Dendritic cell treated with granulocyte-macrophage colony-stimulating factor and Interleukin-4, amounts not matched to agents 40 ng/mL and 50 ng/mL, for 4 days (primary cell): ENCODE measurements around the gene IQGAP2.
A peak's percentile ranks its signal among the peaks of the same experiment; 100 is the strongest.

Experiments used
- H3K27ac Mint-ChIP-seq: one replicate; pipeline ENCODE4 v1.8.0; 2022; ENCODE audit warnings: mild to moderate bottlenecking, mixed read lengths
- H3K27me3 Mint-ChIP-seq: one replicate; pipeline ENCODE4 v1.8.0; 2022; ENCODE audit warnings: mild to moderate bottlenecking, mixed read lengths
- H3K36me3 Mint-ChIP-seq: one replicate; pipeline ENCODE4 v1.8.0; 2022; ENCODE audit warnings: low read depth, mixed read lengths
- H3K4me1 Mint-ChIP-seq: one replicate; pipeline ENCODE4 v1.8.0; 2022; ENCODE audit warnings: low read depth, mixed read lengths
- H3K4me3 Mint-ChIP-seq: one replicate; pipeline ENCODE4 v1.8.0; 2022; ENCODE audit warnings: mild to moderate bottlenecking, moderate library complexity, mixed read lengths
- H3K9me3 Mint-ChIP-seq: one replicate; pipeline ENCODE4 v1.8.0; 2022; ENCODE audit warnings: mixed read lengths
- intact Hi-C: fragments of 100-400 bp; cut with micrococcal nuclease; formaldehyde crosslinking; loops from one replicate; pipeline ENCODE4 v1.15.0; 2022

The IQGAP2 gene

DNA sequence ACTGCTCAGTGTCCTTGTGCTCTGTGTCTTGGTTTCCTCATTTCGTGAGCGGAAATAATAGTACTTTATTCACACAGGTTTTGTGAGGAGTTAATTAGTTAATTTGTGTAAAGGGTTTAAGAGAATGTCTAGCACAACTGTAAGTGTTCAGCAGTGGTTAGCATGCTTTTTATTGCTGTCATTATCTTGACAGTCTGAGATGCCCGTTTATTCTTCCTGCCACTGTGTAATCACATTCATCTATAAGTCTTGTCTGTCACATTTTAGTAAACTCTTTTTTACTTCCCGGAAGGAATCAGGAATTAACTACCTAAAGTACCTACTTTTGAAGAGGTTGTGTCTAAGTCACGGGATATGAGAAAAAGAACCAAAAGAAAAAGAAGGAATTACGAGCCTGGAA is 38.0 kb downstream of the IQGAP2 start:
- H3K36me3 Mint-ChIP-seq, result peaks cover 21% of the 10 kb centered on the region
- H3K4me3 Mint-ChIP-seq, result no peak overlapping the region
- peaks cover 13% of the 10 kb centered on the region for H3K4me1 Mint-ChIP-seq

DNA sequence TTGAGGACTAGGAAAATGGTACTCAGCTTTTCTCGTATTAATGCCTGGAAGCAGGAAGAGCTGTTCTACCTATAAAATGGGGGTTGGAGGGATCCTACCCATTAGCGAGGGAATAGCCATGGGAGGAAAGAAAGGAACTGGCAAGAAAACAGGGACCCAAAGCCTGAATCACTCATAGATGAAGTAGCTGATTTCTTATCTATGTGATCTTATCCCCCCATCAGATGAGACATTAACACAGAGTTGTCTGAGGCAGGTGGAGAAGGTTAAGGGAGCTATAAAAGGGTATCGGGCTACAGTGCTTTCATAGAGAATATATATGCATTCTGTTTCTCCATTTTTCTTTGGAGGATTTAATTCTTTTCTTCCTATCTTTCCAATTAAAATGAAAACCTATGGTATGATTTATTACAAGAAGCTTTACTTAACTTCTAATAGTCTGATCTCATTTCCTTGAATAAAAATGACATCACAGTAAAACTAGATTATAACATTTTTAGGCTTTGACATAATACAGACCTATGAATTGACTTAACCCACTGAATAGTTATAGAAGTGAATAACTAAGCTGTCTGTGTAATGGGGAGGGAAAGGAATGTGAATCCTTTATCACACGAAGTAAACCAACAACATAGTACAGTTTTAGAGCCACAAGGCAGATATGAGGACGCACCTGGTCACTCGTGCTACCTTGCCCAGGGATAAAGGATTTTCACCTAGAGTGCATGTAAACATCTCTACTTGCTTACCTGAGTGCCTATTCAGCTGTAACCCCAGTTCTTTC is 39.0 kb downstream of the IQGAP2 start:
- H3K4me1 Mint-ChIP-seq, result peaks cover 13% of the 10 kb centered on the region
- H3K27ac Mint-ChIP-seq, result no peak overlapping the region
- no peaks in the 10 kb centered on the region for H3K27me3 Mint-ChIP-seq
- H3K36me3 Mint-ChIP-seq, result peaks cover 28% of the 10 kb centered on the region
- intact Hi-C loops, result no loop called here
- no peaks in the 10 kb centered on the region for H3K9me3 Mint-ChIP-seq
- H3K4me3 Mint-ChIP-seq, result no peak overlapping the region

More for the DNA sequence above, 38.0 kb downstream of the IQGAP2 start:
- H3K27ac Mint-ChIP-seq, result no peak overlapping the region
- H3K9me3 Mint-ChIP-seq, result peaks cover under 1% of the 10 kb centered on the region
- no peaks in the 10 kb centered on the region for H3K27me3 Mint-ChIP-seq
- intact Hi-C loops, result no loop called here

DNA sequence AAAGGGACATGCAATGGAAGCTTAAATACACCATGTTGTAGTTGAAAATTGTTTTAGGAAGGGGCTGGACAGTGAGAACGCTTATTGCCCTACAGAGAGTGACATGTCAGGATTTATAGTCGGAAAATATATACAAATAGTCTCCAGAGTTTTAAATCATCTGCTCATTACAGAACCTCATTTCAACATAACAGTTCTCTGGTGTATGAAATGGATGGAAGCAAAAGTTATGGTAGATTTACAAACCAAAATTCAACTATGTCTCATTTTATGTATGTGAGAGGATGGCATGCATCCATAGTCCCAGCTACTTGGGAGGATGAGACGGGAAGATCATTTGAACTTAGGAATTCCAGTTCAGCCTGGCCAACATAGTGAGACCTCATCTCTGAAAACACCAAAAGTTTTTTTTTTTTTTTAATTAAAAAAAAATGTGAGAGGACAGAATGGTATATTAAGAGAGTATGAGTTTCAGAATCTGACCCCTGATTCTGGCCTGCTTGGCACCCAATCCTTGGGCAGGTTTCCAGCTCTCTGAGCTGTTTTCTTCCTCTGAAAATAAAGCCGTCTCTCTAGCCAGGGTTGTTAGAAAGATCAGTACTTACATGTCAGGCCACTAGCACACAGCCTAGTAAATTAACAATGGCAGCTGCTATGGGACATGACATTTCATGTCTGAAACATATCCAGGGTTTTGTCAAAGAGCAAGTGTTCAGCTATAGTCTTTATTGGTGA is 40.1 kb downstream of the IQGAP2 start:
- Mint-ChIP-seq H3K27me3 (no peaks in the 10 kb centered on the region), H3K4me3 (no peak overlapping the region), H3K36me3 (peaks cover 39% of the 10 kb centered on the region), H3K9me3 (no peaks in the 10 kb centered on the region), H3K27ac (no peak overlapping the region), H3K4me1 (peaks cover 14% of the 10 kb centered on the region)
- intact Hi-C loops, result no loop called here

- Mint-ChIP-seq H3K4me3 (no peak overlapping the region), H3K9me3 (no peaks in the 10 kb centered on the region), H3K36me3 (peaks cover 46% of the 10 kb centered on the region), H3K27me3 (no peaks in the 10 kb centered on the region), H3K27ac (no peak overlapping the region), H3K4me1 (peaks cover 27% of the 10 kb centered on the region)
- intact Hi-C loops, result no loop called here
These were observed 42.0 kb downstream of the IQGAP2 start for GRCh38 chr5:76445063-76445462.

GRCh38 chr5:76445830-76446229 is 42.7 kb downstream of the IQGAP2 start:
- Mint-ChIP-seq H3K9me3 (no peaks in the 10 kb centered on the region), H3K27me3 (no peaks in the 10 kb centered on the region), H3K36me3 (peaks cover 46% of the 10 kb centered on the region), H3K4me3 (no peak overlapping the region), H3K4me1 (peaks cover 35% of the 10 kb centered on the region), H3K27ac (no peak overlapping the region)
- intact Hi-C loops, result no loop called here

DNA sequence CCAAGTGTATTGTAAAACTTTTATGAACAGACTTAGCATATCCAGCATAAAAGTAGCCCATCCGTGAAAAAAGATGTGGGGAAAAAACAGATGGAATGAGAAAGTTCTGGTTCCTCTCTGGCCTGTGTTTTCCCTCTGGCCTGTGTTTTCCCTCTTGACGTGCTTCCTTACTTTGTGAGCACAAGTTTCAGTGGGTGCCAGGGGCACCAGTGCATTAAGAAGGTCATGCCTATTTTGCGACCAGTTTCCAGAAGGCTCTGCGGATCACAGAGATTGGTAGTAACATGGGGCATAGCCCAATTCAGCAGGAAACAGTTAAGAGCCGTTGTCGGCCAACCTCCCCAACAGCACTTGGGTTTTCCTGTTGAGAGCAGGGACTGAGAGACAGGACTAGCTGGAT is 43.7 kb downstream of the IQGAP2 start:
- peaks cover 46% of the 10 kb centered on the region for H3K36me3 Mint-ChIP-seq
- no peak overlapping the region for H3K27ac Mint-ChIP-seq
- no peak overlapping the region for H3K4me3 Mint-ChIP-seq
- H3K27me3 Mint-ChIP-seq, result no peaks in the 10 kb centered on the region
- intact Hi-C loops, result no loop called here
- no peaks in the 10 kb centered on the region for H3K9me3 Mint-ChIP-seq
- H3K4me1 Mint-ChIP-seq, result peaks cover 42% of the 10 kb centered on the region

GRCh38 chr5:76449606-76450005 is 46.5 kb downstream of the IQGAP2 start:
- peaks cover 42% of the 10 kb centered on the region for H3K4me1 Mint-ChIP-seq
- H3K9me3 Mint-ChIP-seq, result no peaks in the 10 kb centered on the region
- H3K27me3 Mint-ChIP-seq, result no peaks in the 10 kb centered on the region
- H3K4me3 Mint-ChIP-seq, result no peak overlapping the region
- peaks cover 46% of the 10 kb centered on the region for H3K36me3 Mint-ChIP-seq
- intact Hi-C loops, result no loop called here
- H3K27ac Mint-ChIP-seq, result no peak overlapping the region

DNA sequence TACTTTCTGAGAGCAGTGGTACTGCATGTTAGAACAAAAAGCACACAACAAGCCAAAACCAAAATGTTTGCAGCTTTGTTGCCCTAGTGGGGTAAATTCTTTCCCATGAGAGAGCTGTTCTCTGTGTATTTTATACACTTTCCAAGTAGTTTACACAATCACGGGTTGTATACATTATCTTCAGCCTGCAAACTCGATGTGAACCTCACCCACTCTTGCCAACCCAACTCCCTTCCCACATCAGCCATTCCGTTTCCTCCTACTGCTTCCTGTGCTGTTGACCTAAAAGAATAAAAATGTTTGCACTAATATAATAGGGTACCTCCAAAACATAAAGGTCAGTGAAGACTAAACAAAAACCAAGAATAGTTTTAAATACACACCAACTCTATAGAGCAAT is 47.0 kb downstream of the IQGAP2 start:
- Mint-ChIP-seq H3K27ac (no peak overlapping the region), H3K9me3 (no peaks in the 10 kb centered on the region), H3K4me3 (no peak overlapping the region), H3K27me3 (no peaks in the 10 kb centered on the region), H3K4me1 (peaks cover 42% of the 10 kb centered on the region), H3K36me3 (peaks cover 43% of the 10 kb centered on the region)
- intact Hi-C loops, result no loop called here

- Mint-ChIP-seq H3K4me1 (peaks cover 43% of the 10 kb centered on the region), H3K4me3 (no peak overlapping the region), H3K9me3 (no peaks in the 10 kb centered on the region), H3K27ac (no peak overlapping the region), H3K27me3 (no peaks in the 10 kb centered on the region), H3K36me3 (peaks cover 33% of the 10 kb centered on the region)
- intact Hi-C loops, result no loop called here
These were observed 48.1 kb downstream of the IQGAP2 start for GRCh38 chr5:76451031-76451701.

DNA sequence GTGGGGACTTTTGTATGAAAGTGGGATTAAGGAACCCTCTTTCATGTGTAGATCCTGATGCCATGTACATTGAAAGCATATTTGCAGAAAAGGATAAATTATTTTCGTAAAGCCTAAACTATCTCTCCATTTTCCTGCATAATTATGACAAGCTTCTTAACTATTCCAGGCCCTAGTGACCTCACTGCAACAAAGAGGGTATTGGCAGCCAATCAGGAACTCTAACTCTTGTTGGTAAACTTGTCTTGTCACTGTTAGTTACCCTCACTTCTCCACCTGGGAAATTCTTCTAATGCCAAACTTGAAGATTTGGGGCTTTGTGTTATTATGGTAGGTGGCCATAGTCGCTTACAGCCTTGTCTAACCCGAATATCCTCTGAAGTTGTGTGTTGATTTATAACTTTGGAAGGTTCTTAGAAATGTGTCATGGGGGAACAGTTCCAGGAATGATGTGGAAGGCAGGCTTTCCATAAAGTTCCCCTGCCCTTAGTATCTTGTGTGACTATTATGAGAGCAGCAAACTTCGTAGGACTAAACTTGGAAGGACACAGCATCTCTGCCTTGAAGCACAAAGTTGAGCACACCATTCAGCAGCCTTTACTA is 52.5 kb downstream of the IQGAP2 start:
- H3K27me3 Mint-ChIP-seq, result no peaks in the 10 kb centered on the region
- H3K4me3 Mint-ChIP-seq, result no peak overlapping the region
- no peaks in the 10 kb centered on the region for H3K9me3 Mint-ChIP-seq
- H3K27ac Mint-ChIP-seq, result peak overlapping the region; percentile 27
- no peaks in the 10 kb centered on the region for H3K36me3 Mint-ChIP-seq
- peaks cover 37% of the 10 kb centered on the region for H3K4me1 Mint-ChIP-seq
- intact Hi-C loops, result no loop called here

DNA sequence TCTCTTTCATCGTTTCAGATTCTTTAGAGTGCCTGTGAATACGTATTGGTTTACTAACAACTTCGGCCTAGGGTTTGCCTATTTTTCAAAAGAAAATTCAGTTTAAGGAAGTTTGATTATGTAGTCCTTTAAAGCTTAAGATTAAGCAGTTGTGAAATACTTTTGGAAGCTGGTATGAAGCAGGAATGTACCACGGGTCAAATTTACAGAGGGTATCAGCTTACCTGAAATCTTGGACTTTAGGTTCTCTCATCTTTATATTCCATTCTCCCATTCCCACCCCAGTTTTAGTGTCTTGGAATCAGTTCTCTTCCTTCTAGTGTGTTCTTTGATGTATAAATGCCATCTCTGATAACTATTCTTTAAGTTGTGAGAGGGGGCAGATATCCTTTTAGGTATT is 53.2 kb downstream of the IQGAP2 start:
- intact Hi-C loops, result no loop called here

GRCh38 chr5:76457674-76458485 is 54.8 kb downstream of the IQGAP2 start:
- Mint-ChIP-seq H3K9me3 (no peaks in the 10 kb centered on the region), H3K4me1 (peaks cover 28% of the 10 kb centered on the region), H3K27me3 (no peaks in the 10 kb centered on the region), H3K4me3 (no peak overlapping the region), H3K36me3 (peaks cover 17% of the 10 kb centered on the region), H3K27ac (no peak overlapping the region)
- intact Hi-C loops, result no loop called here

More for the DNA sequence above, 53.2 kb downstream of the IQGAP2 start:
- peaks cover under 1% of the 10 kb centered on the region for H3K36me3 Mint-ChIP-seq
- H3K4me3 Mint-ChIP-seq, result no peak overlapping the region
- H3K4me1 Mint-ChIP-seq, result peaks cover 31% of the 10 kb centered on the region
- no peaks in the 10 kb centered on the region for H3K9me3 Mint-ChIP-seq
- H3K27ac Mint-ChIP-seq, result peak overlapping the region; percentile 27
- no peaks in the 10 kb centered on the region for H3K27me3 Mint-ChIP-seq

DNA sequence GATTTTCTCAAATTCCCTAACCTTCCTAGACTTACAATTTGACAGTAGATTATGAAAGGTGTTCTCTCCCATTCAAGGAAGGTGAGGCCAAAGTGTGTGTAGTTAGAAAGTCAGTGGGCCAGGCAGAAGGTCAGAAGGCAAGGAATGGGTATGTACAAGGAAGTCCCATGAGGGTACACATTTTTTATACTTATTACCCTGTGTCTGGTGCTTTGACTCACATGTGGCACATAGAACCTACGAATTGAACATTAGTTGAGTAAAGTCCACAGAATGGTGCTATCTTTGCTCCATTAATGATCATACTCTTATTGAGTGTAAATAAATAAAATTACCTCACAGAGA is 55.4 kb downstream of the IQGAP2 start:
- H3K27ac Mint-ChIP-seq, result no peak overlapping the region
- no peaks in the 10 kb centered on the region for H3K27me3 Mint-ChIP-seq
- H3K9me3 Mint-ChIP-seq, result no peaks in the 10 kb centered on the region
- H3K4me3 Mint-ChIP-seq, result no peak overlapping the region
- H3K36me3 Mint-ChIP-seq, result peaks cover 19% of the 10 kb centered on the region
- intact Hi-C loops, result no loop called here
- H3K4me1 Mint-ChIP-seq, result peaks cover 28% of the 10 kb centered on the region
